ENCODE data around the gene LPP. TPM values are rescaled to one million over a fixed set of nuclear protein-coding genes. Genes with fewer than 3 reads are reported as not detected.

The LPP gene
- total and polyA plus RNA-seq, 9 donors, result 15.9 to 280 (median 134) TPM

- Histone ChIP-seq H3K27ac (no peak overlapping the region), H3K36me3 (no peaks in the 10 kb centered on the region), H3K9me3 (no peaks in the 10 kb centered on the region), H3K4me3 (no peak overlapping the region), H3K4me1 (ENCODE audit: insufficient read depth) (peaks cover 3% of the 10 kb centered on the region), H3K27me3 (no peaks in the 10 kb centered on the region)
- intact Hi-C loops (cut with DNase I), result no loop called here
- WGBS, 3 donors, result 92 to 98% (median 96%) methylated on average over 3 of the region's 3 CpGs
- no peak for TF ChIP-seq POLR2A (IDR thresholded peaks at IDR 0.05)
- TF ChIP-seq EP300 (IDR thresholded peaks at IDR 0.05), result no peak
- no peak for TF ChIP-seq CTCF (IDR thresholded peaks at IDR 0.05)
- no peak for DNase-seq
These were observed 277.6 kb downstream of the LPP start for GRCh38 chr3:188431553-188431952.

DNA sequence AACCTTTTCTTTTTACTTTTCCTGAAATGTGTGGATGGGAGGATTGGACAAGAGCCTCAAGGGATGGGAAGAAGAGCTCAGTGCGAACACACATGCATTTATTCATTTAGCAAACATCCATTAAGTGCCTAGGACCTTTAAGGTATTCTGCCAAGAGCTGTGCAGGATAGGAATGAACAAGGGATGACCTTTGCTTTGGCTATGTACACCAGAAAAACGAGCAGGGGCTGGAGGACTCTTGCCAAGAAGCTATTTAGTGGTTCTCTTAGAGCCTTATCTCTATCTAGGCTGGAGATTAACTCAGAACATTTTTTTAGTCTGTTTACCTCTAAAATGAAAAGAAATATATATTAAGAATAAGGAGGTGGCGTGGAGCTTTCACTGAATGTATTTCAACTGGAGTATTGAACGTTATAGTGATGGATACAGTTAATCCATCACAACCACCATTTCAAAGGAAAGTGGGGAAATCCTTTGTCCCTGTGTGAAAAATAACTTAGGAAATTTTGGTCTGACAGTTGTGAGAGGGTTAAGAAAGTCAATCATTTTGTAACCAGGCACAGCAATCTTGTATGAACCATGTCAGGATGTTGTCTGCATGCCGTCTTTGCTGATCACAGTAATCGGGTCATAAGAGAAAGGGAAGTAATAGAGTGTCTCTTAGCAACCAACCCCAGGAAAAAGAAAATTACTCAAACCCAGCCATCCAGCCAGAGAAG is 279.0 kb downstream of the LPP start:
- no peak for DNase-seq
- no peak for TF ChIP-seq EP300 (IDR thresholded peaks at IDR 0.05)
- no peak for TF ChIP-seq POLR2A (IDR thresholded peaks at IDR 0.05)
- TF ChIP-seq CTCF (IDR thresholded peaks at IDR 0.05), result no peak
- H3K36me3 ChIP-seq, result no peaks in the 10 kb centered on the region
- no peaks in the 10 kb centered on the region for H3K9me3 ChIP-seq
- H3K4me1 ChIP-seq (ENCODE audit: insufficient read depth), result peaks cover 3% of the 10 kb centered on the region
- H3K27me3 ChIP-seq, result no peaks in the 10 kb centered on the region
- no peak overlapping the region for H3K27ac ChIP-seq
- H3K4me3 ChIP-seq, result no peak overlapping the region
- intact Hi-C loops (cut with DNase I), result no loop called here
- WGBS, 3 donors, result 30 to 44% (median 44%) methylated on average over 6 of the region's 6 CpGs

DNA sequence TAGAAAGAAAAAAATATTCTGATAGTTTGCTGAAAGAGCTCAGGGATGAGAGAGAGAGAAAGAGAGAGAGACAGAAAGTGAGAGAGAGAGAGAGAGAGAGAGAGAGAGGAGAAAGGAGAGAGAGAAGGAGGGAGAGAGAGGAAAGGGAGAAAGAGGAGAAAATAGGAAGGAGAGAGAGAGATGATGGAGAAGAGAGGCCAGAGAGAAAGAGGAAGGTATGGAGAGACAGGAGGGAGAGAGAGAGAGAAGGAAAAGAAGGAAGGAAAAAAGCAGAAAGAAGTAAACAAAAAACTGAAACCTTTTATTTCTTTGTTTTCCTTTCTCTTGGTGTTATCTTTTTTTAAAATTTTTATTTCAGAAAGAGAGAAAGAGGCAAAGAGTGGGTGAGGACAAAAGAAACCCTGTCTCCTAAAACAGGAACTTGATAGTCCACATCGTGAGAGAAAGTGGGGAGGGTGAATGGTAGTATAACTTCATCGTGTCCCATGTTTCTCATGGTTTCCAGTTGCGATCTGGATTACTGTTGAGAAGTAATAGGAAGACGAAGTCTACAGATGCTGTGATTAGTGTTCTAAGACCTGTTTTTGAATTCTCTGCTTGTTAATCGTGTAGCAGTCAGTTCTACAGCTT is 279.7 kb downstream of the LPP start:
- Histone ChIP-seq H3K9me3 (no peaks in the 10 kb centered on the region), H3K4me3 (no peak overlapping the region), H3K4me1 (ENCODE audit: insufficient read depth) (peaks cover 3% of the 10 kb centered on the region), H3K36me3 (no peaks in the 10 kb centered on the region), H3K27ac (no peak overlapping the region), H3K27me3 (no peaks in the 10 kb centered on the region)
- no peak for TF ChIP-seq CTCF (IDR thresholded peaks at IDR 0.05)
- WGBS, 3 donors, result 90 to 92% (median 91%) methylated on average over 5 of the region's 5 CpGs
- DNase-seq, result no peak
- intact Hi-C loops (cut with DNase I), result no loop called here

GRCh38 chr3:188434594-188434993 is 280.6 kb downstream of the LPP start:
- 90 to 94% (median 93%) methylated on average over 3 of the region's 3 CpGs for WGBS, 3 donors
- TF ChIP-seq CTCF (IDR thresholded peaks at IDR 0.05) (no peak), EP300 (IDR thresholded peaks at IDR 0.05) (no peak), POLR2A (IDR thresholded peaks at IDR 0.05) (no peak)
- Histone ChIP-seq H3K4me1 (ENCODE audit: insufficient read depth) (peaks cover 3% of the 10 kb centered on the region), H3K27me3 (no peaks in the 10 kb centered on the region), H3K9me3 (no peaks in the 10 kb centered on the region), H3K4me3 (no peak overlapping the region), H3K27ac (no peak overlapping the region), H3K36me3 (no peaks in the 10 kb centered on the region)
- intact Hi-C loops (cut with DNase I), result no loop called here
- DNase-seq, result no peak

All from ovary (tissue), 9 donors.